Stimulated activated naive CD4-positive, alpha-beta T cell treated with Interleukin-2 at 50 U/mL for 16 hours (primary cell): ENCODE results near the gene HELZ.
"Not testable (repeated sequence)": the region's sequence is repeated elsewhere in the genome, so short reads cannot be mapped to it uniquely, and the experiment has no call there.

Source experiments
- DNase-seq: peaks from one replicate; lab custom pipeline; 2025; lab: John Stamatoyannopoulos, UW

The HELZ gene

DNA sequence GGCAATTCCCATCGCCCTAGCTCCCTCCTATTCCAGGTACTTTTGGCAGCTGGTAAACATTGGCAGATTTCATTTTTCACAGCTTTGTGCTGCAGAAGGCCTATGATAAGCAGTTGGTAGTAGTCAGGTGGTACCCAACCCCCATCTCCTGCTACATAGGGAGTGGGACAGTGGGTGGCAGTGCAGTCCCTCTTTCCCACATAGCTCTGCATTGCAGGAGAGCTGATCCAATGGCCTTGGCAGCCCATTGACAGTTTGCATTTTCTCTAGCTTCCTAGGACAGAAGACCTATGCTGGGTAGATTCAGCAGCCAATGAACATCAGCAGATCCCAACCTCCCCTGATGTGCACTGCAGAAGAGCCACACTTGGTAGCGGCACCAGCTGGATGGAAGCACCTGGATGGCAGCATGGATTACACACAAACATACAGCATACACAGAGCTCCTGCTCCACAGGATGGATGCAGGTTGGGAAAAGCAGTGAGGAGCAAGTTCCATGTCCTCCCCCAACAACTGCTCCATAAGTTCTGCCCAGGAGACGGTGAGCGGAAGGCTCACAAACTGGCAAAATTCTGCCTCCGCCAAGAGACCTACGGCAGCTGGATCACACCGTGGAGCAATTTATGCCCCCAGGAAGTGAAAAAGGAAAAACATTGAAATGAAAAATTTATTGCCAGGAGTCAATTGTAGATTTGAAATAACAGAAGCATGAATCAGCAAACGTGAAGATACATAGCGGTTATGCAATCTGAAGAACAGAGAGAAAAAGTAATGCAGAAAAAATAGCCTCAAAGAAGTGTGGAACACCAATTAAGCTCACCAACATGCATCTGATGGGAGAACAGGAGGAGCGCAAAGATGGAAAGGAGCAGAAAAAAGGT, 105.0 kb downstream of the HELZ start:
- no peak for DNase-seq

DNA sequence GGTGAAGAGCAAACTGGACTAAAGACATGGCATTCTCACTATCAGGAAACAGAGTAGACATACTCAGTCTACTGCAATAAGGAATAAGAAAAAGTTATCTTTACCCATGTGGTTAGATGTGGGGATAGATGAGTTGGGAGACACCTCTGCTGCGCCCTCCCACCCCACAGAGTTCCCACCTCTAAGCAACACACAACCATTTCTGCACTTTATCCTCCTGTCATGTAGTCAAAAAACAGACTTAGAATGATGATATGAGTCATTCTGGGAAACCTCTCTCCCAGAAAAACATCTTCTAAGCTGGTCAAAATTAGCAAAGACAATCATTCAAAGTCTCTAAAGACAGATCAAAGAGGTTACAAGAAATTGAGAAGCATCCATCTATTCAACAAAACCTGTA, 105.7 kb downstream of the HELZ start:
- no peak for DNase-seq

DNA sequence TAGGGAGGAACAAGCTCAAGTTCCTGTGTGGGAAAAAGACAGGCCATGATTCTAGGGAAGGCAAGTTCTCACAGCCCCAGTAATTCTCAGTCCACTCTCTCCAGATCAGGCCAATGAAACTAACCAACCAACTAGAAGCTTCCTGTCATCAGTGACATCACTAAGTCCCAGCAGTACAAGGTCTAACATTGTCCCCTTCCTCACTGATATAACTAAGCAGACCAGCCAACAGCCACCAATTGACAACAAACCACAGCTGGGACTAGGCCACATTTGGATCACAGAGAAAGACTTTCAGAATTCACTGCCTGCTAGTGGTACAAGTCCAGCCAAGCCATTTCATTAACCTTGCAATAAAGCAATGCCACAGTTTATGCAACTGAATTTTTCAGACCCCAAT, 106.6 kb downstream of the HELZ start:
- no peak for DNase-seq

DNA sequence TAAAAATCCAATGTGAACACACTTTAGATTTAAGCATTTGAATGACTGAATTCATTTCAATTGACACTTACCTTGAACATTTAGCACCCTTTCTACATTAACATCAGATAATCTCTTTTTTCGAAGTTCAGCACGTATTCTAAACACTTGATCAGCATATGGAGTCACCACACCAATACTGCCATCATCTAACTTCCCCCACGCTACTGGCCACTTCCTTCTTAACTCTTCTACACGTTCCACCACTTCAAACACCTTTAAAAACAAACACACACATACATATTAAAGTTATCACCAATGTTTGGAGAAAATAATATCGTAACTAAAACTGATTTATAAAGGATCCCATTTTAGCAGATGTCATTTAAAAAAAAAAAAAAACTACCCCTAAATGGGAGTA, 107.1 kb downstream of the HELZ start:
- DNase-seq: no peak

DNA sequence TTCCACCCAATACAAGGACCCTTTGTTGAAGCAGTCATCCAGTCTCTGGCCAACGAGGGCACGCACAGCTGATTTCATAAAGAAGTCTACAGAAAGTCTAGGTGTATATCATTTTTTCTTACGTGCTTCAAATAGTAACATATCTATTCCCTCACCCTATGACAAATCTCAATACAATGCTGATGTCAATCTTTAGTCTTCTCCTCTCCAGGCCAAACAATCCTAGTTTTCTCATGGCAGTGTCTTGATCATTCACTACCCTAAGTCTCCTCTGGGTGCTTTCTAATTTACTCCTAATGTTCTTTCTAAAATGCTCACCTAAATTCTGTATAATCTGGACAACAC, 108.0 kb downstream of the HELZ start:
- no peak for DNase-seq

DNA sequence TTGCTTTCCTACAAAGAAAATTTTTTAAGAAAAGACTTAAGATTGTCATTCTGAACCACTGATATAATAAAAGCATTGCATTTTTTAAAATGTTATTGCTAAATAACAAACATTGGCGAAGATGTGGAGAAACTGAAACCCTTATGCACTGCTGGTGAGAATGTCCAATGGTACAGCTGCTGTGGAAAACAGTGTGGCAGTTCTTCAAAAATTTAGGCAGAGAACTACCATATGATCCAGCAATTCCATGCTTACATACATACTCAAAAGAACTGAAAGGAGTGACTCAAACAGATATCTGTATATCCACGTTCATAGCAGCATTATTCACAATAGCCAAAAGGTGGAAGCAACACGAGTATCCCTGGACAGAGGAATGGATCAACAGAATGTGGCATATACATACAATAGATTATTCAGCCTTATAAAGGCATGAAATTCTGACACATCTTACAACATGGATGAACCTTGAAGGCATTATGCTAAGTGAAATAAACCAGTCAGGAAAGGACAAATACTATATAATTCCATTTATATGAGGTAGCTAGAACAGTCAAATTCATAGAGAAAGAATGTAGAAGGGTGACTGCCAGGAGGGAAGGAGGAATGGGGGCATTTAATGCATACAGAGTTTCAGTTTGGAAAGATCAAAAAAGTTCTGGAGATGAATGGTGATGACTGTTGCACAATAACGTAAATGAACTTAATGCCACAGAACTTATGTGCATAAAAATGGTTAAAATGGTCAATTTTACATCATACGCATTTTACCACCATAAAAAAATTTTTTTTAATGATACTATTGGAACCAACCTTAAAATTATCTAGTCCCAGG, 108.6 kb downstream of the HELZ start:
- no peak for DNase-seq

DNA sequence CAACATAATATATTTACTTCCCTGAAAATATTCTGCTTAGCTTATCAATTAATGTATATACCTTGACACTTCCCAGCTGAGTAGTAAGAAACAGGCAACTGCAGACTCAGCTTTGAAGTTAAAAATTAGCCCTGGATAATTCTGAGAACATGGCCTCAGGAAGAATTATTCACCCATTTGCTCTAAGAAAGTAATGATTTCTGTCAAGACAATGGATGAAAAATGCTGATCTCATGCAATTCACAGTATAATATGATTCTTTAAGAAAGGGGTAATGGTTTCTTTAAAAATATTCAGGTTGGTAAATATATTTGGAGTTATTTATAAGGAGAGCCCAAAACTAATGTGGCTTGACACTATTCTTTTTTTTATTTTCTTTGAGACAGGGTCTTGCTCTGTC, 111.8 kb downstream of the HELZ start:
- no peak for DNase-seq

DNA sequence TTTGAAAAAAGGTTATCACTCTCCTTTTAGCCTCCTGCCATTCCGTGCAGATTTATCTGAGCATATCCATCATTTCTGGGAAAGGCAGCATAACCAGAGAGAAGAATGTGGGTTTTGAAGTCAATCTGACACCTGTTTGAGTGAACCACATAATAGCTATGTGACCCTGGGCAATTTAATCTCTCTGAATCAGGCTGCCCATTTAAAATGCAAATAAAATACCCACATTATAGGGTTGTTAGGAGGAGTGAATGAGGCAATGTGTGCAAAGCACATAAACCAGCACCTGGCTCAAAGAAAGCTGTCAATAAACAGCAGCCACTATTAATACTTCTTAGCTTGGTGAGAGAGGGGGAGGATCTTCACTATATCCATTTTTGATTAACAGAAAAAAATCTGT, 112.6 kb downstream of the HELZ start:
- no peak for DNase-seq

DNA sequence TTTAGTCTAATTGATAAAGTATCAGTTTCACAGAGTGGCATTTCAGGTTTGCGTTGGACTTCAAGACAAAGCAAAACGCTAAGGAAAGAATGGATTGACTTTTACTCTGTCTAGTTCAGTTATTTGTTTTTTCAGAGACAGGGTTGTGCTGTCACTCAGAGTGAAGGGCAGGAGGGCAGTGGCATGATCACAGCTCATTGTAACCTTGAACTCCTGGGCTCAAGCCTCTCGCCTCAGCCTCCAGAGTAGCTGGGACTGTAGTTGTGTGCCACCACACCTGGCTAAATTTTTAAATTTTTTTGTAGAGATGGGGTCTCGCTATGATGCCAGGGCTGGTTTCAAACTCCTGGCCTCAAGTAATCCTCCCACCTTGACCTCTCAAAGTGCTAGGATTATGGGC, 114.2 kb downstream of the HELZ start:
- no peak for DNase-seq

DNA sequence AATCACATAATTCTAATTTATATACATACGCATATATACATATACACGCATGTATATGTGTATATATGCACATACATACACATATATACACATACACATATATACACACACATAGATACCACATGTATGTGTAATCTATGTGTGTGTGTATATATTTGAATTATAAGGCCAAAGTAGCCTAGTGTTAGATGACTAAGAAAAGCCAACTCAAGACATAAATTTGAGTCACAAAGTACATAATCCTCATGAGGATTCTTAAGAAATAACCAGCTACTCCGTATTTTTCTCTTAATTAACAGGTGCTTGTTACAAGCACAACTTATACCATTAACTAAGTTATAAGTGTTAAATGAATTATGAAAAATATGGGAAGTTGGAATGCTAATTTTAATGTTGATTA, 115.7 kb downstream of the HELZ start:
- no peak for DNase-seq

DNA sequence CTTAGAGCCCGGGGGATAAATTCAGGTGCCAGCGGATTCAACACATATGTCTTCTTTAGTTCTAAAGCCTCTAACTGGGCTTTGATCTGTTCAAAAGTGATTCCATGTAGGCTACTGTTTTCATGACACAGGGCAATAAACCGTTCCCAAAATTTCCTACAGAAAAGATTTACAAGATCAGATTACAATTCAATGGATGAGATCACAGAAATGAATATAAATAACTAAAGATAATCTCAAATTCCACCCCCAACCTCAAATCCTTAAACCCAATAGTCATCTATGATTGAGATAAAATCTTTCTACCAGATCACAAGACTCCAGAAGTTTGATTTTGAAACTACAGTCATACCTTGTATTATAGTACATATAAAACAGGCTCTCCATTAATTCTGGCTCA, 116.3 kb downstream of the HELZ start:
- DNase-seq: no peak

DNA sequence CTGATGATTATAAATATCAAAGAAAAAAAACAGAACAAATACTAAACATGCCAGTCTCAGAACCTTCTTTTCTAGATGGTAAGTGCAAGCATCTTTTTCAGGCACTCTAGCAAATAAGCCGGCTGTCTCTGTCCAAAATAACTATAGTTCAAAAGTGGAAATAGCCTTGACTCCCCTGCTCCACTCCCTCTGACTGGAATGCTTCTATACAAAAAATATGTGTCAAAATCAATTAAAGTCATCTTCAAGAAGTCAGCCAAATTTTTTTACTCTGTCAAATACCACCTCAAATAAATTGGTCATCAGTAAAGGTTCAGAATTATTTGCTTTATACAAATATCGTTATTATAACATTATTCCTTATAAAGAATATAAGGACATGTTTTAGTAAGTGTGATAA, 117.1 kb downstream of the HELZ start:
- DNase-seq: no peak

DNA sequence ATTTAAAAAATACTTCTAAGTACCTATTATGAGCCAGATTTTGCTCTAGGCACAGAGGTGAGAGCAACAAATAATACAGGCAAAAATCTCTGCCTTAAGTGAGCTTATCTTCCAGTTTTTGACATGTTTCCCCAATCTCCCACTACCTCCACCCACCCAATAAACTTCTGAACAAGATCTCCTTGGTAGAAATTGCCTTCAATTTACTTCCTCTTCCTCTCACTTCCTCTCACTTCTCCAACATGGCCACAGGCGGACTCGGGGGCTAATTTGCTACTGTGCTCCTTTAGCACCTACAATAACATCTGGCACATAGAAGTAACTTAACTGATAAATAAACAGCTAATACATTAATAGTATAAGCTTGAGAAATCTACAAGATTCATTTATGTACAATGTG, 118.0 kb downstream of the HELZ start:
- no peak for DNase-seq

DNA sequence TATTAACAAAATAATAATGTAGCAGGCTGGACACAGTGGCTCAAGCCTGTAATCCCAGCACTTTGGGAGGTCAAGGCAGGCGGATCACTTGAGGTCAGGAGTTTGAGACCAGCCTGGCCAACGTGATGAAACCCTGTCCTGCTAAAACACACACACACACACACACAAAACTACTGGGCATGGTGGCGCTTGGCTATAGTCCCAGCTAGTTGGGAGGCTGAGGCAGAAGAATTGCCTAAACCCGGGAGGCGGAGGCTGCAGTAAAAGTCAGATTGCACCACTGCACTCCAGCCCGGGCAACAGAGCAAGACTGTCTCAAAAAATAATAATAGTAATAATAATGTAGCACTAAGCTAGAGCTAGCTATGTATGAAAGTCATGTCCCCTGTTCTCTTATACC, 118.5 kb downstream of the HELZ start:
- not testable (repeated sequence) for DNase-seq

DNA sequence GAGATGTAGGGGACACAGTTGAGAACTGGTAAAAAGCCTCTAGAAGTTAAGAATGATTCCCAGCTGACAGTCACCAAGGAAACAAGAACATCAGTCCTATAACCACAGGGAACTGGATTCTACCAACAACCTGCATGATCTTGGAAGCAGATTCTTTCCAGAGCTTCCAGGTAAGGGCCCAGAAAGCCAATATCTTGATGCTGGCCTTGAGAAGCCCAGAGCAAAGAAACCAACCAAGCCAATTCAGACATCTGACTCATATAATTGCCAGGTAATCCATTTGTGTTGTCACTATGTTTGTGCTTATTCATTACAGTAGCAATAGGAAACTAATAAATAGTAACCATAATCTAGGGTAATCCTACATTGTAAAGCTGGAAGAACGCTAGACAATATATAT, 119.1 kb downstream of the HELZ start:
- no peak for DNase-seq

DNA sequence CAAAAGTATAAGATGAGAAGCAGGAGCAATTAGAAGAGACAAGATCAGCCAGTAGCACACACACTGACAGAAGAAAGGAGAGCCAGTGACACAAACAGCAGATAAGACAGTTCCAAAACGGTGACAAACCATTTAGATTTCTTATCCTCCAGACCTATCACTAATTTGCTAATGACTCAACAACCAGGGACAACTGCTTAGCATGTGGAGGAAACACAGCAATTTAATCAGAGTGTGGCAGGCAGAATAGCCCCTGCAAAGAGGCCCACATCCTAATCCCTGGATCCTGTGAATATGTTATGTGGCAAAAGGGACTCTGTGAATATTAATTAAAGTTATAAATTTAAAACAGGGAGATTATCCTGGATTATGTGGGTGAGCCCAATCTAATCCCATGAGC, 119.6 kb downstream of the HELZ start:
- no peak for DNase-seq

DNA sequence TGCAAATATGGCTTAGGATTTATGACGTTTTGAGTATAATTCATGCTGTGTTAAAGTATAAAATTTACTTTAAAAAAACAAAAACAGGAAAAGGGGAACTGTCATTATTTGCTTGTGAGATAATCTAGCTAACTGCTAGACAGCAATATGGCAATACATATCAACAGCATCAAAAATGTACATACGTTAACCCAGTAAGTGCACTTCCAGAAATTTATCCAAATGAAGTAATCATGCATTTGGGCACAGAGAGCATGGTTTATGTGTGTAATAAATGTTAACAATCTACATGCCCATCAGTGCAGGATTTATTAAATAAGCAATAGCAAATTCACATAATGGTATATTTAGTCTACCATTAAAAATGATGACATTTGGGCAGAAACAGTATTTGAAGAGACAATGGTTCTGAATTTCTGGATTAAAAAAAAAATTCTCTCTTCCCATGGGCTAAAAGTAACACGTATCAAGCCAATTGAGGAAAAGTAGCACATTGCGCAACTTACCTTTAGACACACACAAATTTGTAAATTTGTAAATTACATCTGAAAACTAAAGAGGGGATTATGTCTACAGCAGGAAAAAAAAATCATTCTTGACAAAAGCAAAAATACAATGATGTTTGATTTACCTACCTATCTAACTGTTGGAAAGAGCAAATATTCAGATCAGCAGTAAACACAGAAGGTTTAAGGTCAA, 120.4 kb downstream of the HELZ start:
- no peak for DNase-seq

DNA sequence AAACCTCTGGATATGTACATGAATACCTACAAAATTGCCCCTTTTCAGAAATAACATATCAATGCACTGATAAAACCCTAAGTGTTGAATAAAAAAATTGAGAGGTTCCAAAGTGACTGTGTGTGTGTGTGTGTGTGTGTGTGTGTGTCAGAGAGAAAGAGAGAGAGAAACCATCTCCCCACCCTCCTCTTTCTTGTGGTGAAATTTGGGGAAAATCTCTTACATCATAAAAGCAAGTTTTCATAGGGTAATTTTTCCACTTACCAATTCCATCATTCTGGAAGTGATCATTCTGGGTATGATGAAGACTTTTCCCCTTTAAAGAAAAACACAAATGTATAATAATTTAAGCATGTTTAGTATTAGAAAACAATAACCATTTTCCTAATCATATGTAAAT, 121.3 kb downstream of the HELZ start:
- DNase-seq: no peak

DNA sequence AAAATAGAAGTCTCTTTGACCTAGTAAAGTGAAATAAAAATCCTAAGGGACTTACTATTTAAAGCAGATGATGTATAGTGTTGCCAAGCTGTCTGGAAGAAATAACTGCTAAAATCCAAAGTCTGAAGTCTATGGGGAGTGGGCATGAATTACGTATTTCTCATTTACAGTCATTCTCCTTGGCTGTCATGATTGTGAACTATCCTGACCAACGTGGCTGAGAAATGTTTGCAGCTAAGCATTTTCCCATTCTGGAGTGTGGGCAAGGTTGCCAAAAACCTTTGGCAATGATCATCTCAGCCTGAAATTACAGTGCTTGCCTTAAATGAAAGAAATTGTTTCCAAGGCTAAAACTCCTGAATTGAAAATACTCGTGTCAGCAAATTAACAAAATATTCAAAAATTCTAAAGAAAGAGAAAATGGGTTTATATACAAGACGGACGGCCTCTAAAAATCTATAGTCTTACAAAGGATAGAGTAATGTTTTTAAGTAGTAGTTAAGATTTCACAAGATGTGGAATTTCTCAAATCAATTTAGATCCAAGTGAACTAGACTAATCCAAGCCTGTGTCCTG, 123.6 kb downstream of the HELZ start:
- no peak for DNase-seq

DNA sequence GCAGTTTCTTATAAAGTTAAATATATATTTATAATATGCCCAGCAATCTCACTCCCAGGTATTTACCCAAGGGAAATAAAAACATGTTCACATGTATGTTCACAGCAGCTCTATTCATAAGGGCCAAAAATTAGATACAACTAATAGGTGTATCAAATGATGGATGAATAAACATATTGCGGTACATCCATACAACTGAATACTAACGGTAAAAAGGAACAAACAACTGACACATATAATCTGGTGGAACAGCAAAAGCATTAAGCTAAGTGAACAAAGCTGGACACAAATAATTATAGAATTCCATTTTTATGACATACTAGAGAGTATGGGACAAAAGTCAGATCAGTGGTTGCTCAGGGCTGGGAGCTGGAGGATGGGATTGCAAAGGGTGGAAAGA, 125.9 kb downstream of the HELZ start:
- DNase-seq: no peak

DNA sequence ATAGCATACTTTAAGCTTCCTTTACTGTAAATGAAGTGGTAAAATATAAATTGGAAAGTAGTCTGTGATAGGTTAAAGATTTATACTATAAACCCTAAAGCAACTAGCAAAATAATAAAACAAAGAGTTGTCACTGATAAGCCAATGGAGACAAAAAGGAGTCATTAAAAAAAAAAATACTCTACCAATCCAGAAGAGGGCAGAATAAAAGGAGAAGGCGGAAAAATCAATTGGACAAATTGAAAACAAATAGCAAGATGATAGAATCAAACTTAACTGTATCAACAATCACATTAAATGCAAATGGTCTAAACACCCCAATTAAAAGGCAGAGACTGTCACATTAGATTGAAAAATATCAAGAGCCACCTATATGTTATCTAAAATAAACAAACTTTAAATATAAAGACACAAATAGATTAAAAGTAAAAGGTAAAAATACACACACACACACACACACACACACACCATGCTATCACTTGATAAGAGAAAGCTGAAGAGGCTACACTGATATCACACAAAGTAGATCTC, 128.9 kb downstream of the HELZ start:
- no peak for DNase-seq

DNA sequence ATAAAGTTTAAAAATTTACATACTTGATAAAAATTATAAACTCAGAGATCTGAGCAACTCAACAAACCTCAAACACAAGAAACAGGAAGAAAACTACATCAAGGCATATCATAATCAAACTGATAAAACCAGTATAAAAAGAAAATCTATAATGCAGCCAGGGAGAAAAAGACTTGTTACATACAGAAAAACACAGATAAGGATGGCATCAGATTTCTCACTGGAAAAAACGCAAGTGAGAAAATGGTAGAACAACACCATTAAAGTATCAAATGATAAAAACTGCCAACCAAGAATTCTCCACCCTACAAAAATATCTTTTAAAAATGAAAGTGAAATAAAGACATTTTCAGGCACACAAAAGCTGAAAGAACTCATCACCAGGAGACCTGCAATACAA, 129.6 kb downstream of the HELZ start:
- no peak for DNase-seq
